Neural progenitor cell (in vitro differentiated cells): ENCODE results near the gene TACO1. TPM values are rescaled to one million over a fixed set of nuclear protein-coding genes. Genes with fewer than 3 reads are reported as not detected.
A peak's percentile ranks its signal among the peaks of the same experiment; 100 is the strongest.

ENCODE experiments used
- DNase-seq: peaks from one replicate; pipeline ENCODE4 v3.0.0-alpha.2; 2016; ENCODE audit warnings: low spot score
- H2AFZ ChIP-seq: fragments of 200-600 bp; sonication (generic); replicated peaks from 2 replicates; pipeline ENCODE4 v1.6.1; 2016; ENCODE audit warnings: antibody characterized with exemption
- H3F3A ChIP-seq: fragments of 200-600 bp; sonication (generic); 2 replicates; pipeline ENCODE4 v1.6.1; 2016; ENCODE audit warnings: antibody characterized with exemption, low read depth
- H3K27ac ChIP-seq: fragments of 200-600 bp; sonication (generic); 2 replicates; pipeline ENCODE4 v1.5.1; 2016; ENCODE audit warnings: mild to moderate bottlenecking
- H3K27me3 ChIP-seq: fragments of 200-600 bp; sonication (generic); 2 replicates; pipeline ENCODE4 v1.6.1; 2016; ENCODE audit warnings: mild to moderate bottlenecking, moderate library complexity
- H3K36me3 ChIP-seq: fragments of 200-600 bp; sonication (generic); 2 replicates; pipeline ENCODE4 v1.5.1; 2016
- H3K4me1 ChIP-seq: fragments of 200-600 bp; sonication (generic); 2 replicates; pipeline ENCODE4 v1.6.1; 2016; ENCODE audit warnings: mixed run types
- H3K4me2 ChIP-seq: fragments of 200-600 bp; sonication (generic); 2 replicates; pipeline ENCODE4 v1.6.1; 2016
- H3K4me3 ChIP-seq: fragments of 200-600 bp; sonication (generic); 2 replicates; pipeline ENCODE4 v1.5.1; 2016
- H3K79me2 ChIP-seq: fragments of 200-600 bp; sonication (generic); 2 replicates; pipeline ENCODE4 v1.6.1; 2016; ENCODE audit warnings: low read depth
- H3K9ac ChIP-seq: fragments of 200-600 bp; sonication (generic); 2 replicates; pipeline ENCODE4 v1.6.1; 2016
- H3K9me3 ChIP-seq: fragments of 200-600 bp; sonication (generic); 2 replicates; pipeline ENCODE4 v1.5.1; 2016; ENCODE audit warnings: low read depth
- H4K20me1 ChIP-seq: fragments of 200-600 bp; sonication (generic); 2 replicates; pipeline ENCODE4 v1.6.1; 2016; ENCODE audit warnings: low read depth
- H3K27ac Mint-ChIP-seq: 3 replicates; pipeline ENCODE4 v1.8.0; 2021; ENCODE audit warnings: mixed read lengths
- H3K27me3 Mint-ChIP-seq: 2 replicates; pipeline ENCODE4 v1.8.0; 2022; ENCODE audit warnings: low read depth, mild to moderate bottlenecking, inconsistent platforms, moderate library complexity, mixed read lengths; ENCODE audit not compliant: insufficient read depth
- H3K36me3 Mint-ChIP-seq: 3 replicates; pipeline ENCODE4 v1.8.0; 2021; ENCODE audit warnings: mixed read lengths
- H3K4me1 Mint-ChIP-seq: 3 replicates; pipeline ENCODE4 v1.8.0; 2021; ENCODE audit warnings: mixed read lengths
- H3K4me3 Mint-ChIP-seq: 3 replicates; pipeline ENCODE4 v1.8.0; 2021; ENCODE audit warnings: mild to moderate bottlenecking, moderate library complexity, mixed read lengths
- H3K9me3 Mint-ChIP-seq: 3 replicates; pipeline ENCODE4 v1.8.0; 2020; ENCODE audit warnings: mixed read lengths
- CTCF ChIP-seq: fragments of 200-600 bp; sonication (generic); IDR thresholded peaks from 2 replicates; pipeline ENCODE4 v1.5.1; 2017; ENCODE audit warnings: antibody characterized with exemption, mild to moderate bottlenecking
- EZH2 ChIP-seq: fragments of 200-600 bp; sonication (generic); IDR thresholded peaks from 2 replicates; pipeline ENCODE4 v1.6.1; 2017; ENCODE audit warnings: antibody characterized with exemption, mild to moderate bottlenecking, moderate library complexity
- EZH2phosphoT487 ChIP-seq: fragments of 200-600 bp; sonication (generic); IDR thresholded peaks from 2 replicates; pipeline ENCODE4 v1.6.1; 2017; ENCODE audit warnings: antibody characterized with exemption
- total RNA-seq: library from RNA; depleted of rRNA; stranded (reverse); fragments of >200 nt; gene quantifications from 2 replicates; pipeline ENCODE4 v1.2.3, GENCODE V29; 2015; ENCODE audit warnings: low replicate concordance

TACO1 gene
- total RNA-seq, 1 donor from 2014 or later = 18.3 TPM

DNA sequence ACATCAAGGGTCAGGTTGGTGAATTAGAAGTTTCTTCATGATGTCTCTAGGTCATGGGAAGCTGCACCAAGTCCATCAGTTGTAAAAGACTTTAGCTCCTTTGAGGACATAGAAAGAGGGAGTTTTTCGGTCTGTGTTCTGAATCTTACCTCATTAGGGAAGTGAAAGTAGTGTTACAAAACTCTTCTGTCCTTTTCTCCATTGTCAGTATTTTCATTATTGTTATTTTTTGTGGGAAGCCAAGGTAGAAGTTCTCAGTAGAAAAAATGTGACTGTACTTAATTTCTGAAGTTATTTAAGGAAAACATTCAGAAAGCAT is 45.8 kb downstream of the TACO1 start:
- Mint-ChIP-seq H3K4me1 (no peaks in the 10 kb centered on the region), H3K27me3 (peaks cover 2% of the 10 kb centered on the region), H3K27ac (no peak overlapping the region), H3K9me3 (no peaks in the 10 kb centered on the region), H3K36me3 (peaks cover 4% of the 10 kb centered on the region), H3K4me3 (no peak overlapping the region)
- no peak overlapping the region for H3K4me3 ChIP-seq
- DNase-seq = no peak
- no peak overlapping the region for H3K27ac ChIP-seq
- H3K4me1 ChIP-seq = peaks cover 7% of the 10 kb centered on the region
- no peak for TF ChIP-seq EZH2
- TF ChIP-seq EZH2phosphoT487 = no peak
- no peak for TF ChIP-seq CTCF
- no peaks in the 10 kb centered on the region for H3K79me2 ChIP-seq
- H3K9me3 ChIP-seq = no peaks in the 10 kb centered on the region
- no peak overlapping the region for H3K4me2 ChIP-seq
- no peaks in the 10 kb centered on the region for H3K27me3 ChIP-seq
- no peak overlapping the region for H2AFZ ChIP-seq
- H3K36me3 ChIP-seq = no peaks in the 10 kb centered on the region
- H3F3A ChIP-seq = peaks cover 7% of the 10 kb centered on the region
- no peak overlapping the region for H3K9ac ChIP-seq
- H4K20me1 ChIP-seq = peaks cover 3% of the 10 kb centered on the region

DNA sequence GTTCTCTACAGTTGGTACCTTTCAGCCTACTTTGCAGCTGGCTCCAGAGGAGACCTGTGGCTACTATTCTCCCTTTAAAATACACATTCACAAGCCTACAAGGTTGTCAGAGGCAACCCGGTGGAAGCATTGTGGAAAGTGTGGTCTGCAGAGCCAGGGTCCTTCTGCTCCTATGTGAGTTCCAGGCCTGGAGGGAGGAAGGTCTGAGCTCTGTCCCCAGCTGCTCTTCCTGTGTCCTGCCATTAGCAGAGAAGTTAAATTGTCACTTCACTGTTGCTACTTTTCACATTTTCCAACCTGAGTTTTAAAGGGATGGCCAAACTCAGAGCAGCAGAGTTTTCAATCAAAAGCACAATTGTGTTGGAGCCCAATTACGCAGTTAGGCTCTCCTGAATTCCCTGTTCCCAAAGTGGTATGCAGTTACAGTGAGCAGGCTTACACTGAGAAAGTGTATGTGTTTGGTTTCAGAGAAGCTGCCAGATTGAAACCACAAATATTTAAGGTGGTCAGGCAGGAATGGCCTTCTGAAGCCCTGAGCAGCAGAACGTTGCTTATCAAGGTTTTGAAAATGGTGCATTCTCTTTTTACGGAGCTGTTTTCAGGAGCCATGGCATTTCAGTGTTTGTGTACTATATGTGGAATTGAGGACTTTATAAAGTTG is 46.5 kb downstream of the TACO1 start:
- peaks cover 2% of the 10 kb centered on the region for H3K27me3 Mint-ChIP-seq
- H3K27ac Mint-ChIP-seq = no peak overlapping the region
- no peak overlapping the region for H3K4me3 ChIP-seq

DNA sequence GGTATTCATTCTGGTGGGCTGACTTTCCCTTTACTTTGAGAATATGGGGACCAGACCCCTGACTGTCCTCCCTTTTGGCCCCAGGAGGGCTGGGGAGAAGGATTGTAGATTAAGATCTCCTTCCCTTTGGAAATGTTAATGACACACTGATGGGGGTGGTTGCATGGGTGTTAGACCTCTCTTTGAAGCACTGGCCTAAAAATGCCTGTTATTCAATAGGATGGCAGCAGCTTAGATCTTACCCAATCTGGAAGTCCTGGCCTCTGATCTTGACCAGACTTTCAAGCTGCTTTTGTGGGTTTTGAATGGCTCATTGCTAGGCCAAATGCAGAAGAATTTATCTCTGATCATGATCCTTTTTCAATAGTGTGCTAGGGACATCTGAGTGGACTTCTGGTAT is 47.2 kb downstream of the TACO1 start:
- no peak for DNase-seq
- no peak overlapping the region for H2AFZ ChIP-seq
- no peak overlapping the region for H3K4me3 ChIP-seq
- Mint-ChIP-seq H3K4me3 (no peak overlapping the region), H3K4me1 (no peaks in the 10 kb centered on the region), H3K27ac (peak overlapping the region; percentile 43), H3K9me3 (no peaks in the 10 kb centered on the region), H3K36me3 (peaks cover 4% of the 10 kb centered on the region), H3K27me3 (peaks cover 2% of the 10 kb centered on the region)
- H3F3A ChIP-seq = peaks cover 7% of the 10 kb centered on the region
- no peaks in the 10 kb centered on the region for H3K79me2 ChIP-seq
- no peaks in the 10 kb centered on the region for H3K36me3 ChIP-seq
- peaks cover 3% of the 10 kb centered on the region for H4K20me1 ChIP-seq
- H3K9me3 ChIP-seq = no peaks in the 10 kb centered on the region
- no peak overlapping the region for H3K27ac ChIP-seq
- no peak overlapping the region for H3K4me2 ChIP-seq
- peaks cover 7% of the 10 kb centered on the region for H3K4me1 ChIP-seq
- TF ChIP-seq EZH2phosphoT487 (no peak), EZH2 (no peak)
- H3K9ac ChIP-seq = no peak overlapping the region
- no peaks in the 10 kb centered on the region for H3K27me3 ChIP-seq

More for the DNA sequence above, 46.5 kb downstream of the TACO1 start:
- H3F3A ChIP-seq = peaks cover 7% of the 10 kb centered on the region
- no peaks in the 10 kb centered on the region for H3K36me3 ChIP-seq
- H2AFZ ChIP-seq = no peak overlapping the region
- no peak overlapping the region for H3K27ac ChIP-seq
- no peaks in the 10 kb centered on the region for H3K9me3 ChIP-seq
- Mint-ChIP-seq H3K4me1 (no peaks in the 10 kb centered on the region), H3K36me3 (peaks cover 4% of the 10 kb centered on the region), H3K9me3 (no peaks in the 10 kb centered on the region), H3K4me3 (no peak overlapping the region)
- H3K4me1 ChIP-seq = peaks cover 7% of the 10 kb centered on the region
- no peak for DNase-seq
- peaks cover 3% of the 10 kb centered on the region for H4K20me1 ChIP-seq
- no peak overlapping the region for H3K4me2 ChIP-seq
- no peak overlapping the region for H3K9ac ChIP-seq
- TF ChIP-seq EZH2phosphoT487 (no peak), EZH2 (no peak), CTCF (no peak)
- no peaks in the 10 kb centered on the region for H3K79me2 ChIP-seq
- H3K27me3 ChIP-seq = no peaks in the 10 kb centered on the region

GRCh38 chr17:63649813-63650212 is 49.1 kb downstream of the TACO1 start:
- Histone ChIP-seq H3K27ac (no peak overlapping the region), H3K4me2 (no peak overlapping the region), H4K20me1 (no peaks in the 10 kb centered on the region), H3K79me2 (no peaks in the 10 kb centered on the region), H3K27me3 (no peaks in the 10 kb centered on the region), H3K4me1 (peaks cover 7% of the 10 kb centered on the region), H3F3A (peaks cover 7% of the 10 kb centered on the region), H3K36me3 (no peaks in the 10 kb centered on the region), H3K9me3 (no peaks in the 10 kb centered on the region), H3K9ac (no peak overlapping the region), H3K4me3 (no peak overlapping the region), H2AFZ (no peak overlapping the region)
- Mint-ChIP-seq H3K4me3 (no peak overlapping the region), H3K36me3 (peaks cover 7% of the 10 kb centered on the region), H3K27ac (no peak overlapping the region), H3K4me1 (no peaks in the 10 kb centered on the region), H3K27me3 (peaks cover 2% of the 10 kb centered on the region), H3K9me3 (no peaks in the 10 kb centered on the region)
- no peak for TF ChIP-seq EZH2
- TF ChIP-seq EZH2phosphoT487 = no peak
- no peak for TF ChIP-seq CTCF
- DNase-seq = no peak
